ES-I3 (cell line): Measurements from ENCODE around the gene OR2H2.

Experiments used
- H3K36me3 ChIP-seq: 2 replicates; pipeline ENCODE4 v1.6.1; 2013; ENCODE audit warnings: mild to moderate bottlenecking, low read length, control low read depth, moderate library complexity; ENCODE audit not compliant: insufficient read depth
- H3K4me1 ChIP-seq: 2 replicates; pipeline ENCODE4 v1.6.1; 2013; ENCODE audit warnings: mild to moderate bottlenecking, control low read depth, low read length; ENCODE audit not compliant: insufficient read depth
- H3K9ac ChIP-seq: 2 replicates; pipeline ENCODE4 v1.6.1; 2013; ENCODE audit warnings: low read depth, mild to moderate bottlenecking, low read length, moderate library complexity
- H3K9me3 ChIP-seq: 2 replicates; pipeline ENCODE4 v1.6.1; 2013; ENCODE audit warnings: mild to moderate bottlenecking, low read length, moderate library complexity; ENCODE audit not compliant: control insufficient read depth, insufficient read depth

Gene OR2H2

DNA sequence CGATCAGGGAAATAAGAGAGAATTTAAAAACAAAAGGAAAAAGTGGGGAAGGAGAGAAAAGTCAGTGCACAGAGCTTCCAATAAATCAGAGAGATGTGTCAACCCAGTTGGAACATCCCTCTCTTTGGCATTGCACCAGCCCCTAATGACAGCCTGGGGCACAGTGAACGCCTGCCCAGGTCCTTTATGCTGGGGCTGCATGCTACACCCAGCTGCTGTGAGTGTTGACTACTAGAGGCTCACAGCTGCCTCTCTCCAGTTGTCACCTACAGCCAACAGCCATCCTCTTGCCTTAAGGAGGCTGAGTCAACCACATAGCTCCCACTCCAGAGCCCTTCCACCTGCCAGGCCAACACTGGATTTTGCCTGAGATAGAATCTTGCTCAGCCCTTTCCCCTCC is 19.0 kb downstream of the OR2H2 start:
- Histone ChIP-seq H3K9me3 (no peaks in the 10 kb centered on the region), H3K9ac (no peak overlapping the region), H3K36me3 (peaks cover 38% of the 10 kb centered on the region), H3K4me1 (no peaks in the 10 kb centered on the region)

DNA sequence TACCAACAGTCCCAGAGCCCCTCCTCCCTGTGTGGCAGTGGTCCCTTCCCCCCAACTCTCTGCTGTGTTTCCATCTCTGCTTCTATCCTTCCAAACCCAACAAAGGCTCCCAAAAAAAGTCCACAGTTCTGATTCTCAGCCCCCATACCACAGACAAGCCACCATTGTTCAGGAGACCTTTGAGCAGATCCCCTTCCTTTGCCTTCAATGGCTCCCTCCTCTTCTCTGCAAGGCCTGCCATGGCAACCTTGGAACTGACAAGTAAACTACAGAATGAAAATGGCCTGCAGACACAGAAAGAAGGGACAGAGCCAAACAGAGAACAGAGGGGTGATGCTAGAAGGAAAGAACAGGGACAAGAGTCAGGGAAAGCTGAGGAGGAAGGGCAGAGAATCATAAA is 23.2 kb downstream of the OR2H2 start:
- Histone ChIP-seq H3K36me3 (peaks cover 51% of the 10 kb centered on the region), H3K4me1 (no peaks in the 10 kb centered on the region), H3K9me3 (no peaks in the 10 kb centered on the region), H3K9ac (no peak overlapping the region)

DNA sequence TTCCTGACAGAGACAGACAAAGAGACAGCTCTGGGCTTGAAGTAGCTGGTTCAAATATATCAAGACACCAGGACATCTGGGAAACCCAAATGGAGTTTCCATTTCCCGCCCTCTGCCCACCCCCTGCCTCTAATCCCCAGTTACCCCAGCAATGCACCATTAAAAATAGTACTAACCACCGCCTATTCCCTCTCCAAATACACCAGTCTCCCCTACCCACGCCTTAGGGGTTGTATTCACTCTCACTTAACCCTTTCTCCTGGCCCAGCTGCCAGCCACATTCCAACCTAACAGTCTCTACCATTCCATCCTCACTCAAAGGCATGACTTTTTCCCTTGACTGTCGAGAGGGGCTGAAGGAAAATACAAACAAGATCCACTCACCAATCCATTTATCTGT is 25.6 kb downstream of the OR2H2 start:
- no peaks in the 10 kb centered on the region for H3K4me1 ChIP-seq
- H3K36me3 ChIP-seq: peaks cover 54% of the 10 kb centered on the region
- H3K9me3 ChIP-seq: no peaks in the 10 kb centered on the region
- no peak overlapping the region for H3K9ac ChIP-seq

DNA sequence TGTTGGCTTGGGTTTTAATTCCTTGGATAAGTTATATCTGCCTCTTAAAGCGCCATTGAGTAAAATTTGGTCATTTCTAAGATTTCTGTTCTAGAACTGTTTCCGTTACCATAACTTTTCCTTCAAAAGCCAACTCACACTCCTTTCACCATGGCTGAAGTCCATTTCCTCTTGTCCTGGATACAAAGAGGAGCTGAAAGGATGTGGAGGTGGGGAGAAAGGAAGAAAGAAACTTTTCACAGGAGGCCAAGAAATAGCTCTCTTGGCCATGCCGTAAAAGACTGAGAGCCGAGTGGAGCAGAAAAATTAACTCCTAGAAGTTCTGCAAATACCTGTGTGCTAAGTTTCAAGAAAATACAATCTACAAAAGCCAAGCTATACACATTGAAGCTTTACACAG is 26.5 kb downstream of the OR2H2 start:
- Histone ChIP-seq H3K9me3 (no peaks in the 10 kb centered on the region), H3K4me1 (no peaks in the 10 kb centered on the region), H3K9ac (no peak overlapping the region), H3K36me3 (peaks cover 54% of the 10 kb centered on the region)

DNA sequence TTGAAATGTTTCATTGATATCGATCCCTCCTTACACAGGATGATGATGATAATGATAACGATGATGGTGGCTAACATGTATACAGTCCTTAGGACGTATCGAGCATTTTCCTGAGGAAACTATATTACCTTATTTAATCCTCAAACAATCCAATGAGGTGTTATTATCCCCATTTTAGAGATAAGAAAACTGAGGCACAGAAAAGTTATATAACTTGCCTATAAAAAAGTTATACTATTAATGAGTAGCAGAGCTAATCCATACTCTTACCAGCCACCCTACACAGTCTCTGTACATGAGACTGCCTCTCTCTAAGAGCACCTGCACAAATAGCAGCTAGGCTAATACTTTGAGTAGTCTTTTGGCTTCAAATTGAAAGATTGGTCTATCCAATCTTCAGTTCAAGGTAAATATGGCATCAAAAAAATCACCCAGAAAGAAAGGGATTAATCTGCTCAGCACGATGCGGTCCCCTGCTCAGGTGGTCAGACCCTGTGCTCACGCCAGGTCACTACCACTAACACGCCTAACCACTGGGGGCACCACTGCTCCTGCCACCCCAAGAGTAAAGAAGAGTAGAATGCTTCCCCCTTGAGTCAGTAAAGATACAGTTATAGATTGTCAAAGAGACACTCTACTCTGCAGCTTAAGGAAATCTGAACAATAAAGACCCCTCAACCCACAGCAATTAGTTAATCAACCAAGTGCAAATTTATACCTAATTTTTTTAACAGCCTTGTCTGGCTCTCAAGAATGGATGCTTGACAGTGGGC is 33.0 kb downstream of the OR2H2 start:
- Histone ChIP-seq H3K4me1 (0 out of 2 replicates have a peak, but pooled peaks cover 9% of the 10 kb centered on the region), H3K9me3 (no peaks in the 10 kb centered on the region), H3K9ac (no peak overlapping the region), H3K36me3 (peaks cover 52% of the 10 kb centered on the region)

DNA sequence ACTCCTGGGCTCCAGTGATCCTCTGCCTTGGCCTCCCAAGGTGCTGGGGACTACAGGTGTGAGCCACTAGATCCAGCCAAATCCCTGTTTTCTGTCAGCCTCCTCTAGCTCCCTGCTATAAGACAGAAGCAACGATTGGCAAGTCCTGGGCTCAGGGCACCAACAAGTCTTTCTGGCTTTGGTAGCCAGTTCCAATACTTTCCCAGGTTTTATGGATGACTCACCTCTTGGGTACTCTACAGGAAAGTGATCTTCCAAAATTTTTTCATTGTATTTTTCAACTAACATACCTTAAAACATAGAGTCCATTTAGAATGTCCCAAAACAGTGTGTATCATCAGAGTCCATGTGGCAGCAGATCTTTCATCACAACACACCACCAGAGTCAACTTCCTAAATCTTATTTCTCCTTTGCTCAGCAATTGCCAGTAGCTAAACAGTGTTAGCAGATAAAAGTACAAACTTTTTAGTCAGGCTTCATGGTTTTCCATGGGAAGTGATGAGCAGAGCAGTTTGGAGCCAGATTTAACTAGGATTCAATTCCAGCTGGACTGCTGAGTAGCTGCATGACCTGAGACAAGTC is 34.7 kb downstream of the OR2H2 start:
- Histone ChIP-seq H3K4me1 (peaks cover 24% of the 10 kb centered on the region), H3K9ac (no peak overlapping the region), H3K9me3 (no peaks in the 10 kb centered on the region), H3K36me3 (peaks cover 40% of the 10 kb centered on the region)

DNA sequence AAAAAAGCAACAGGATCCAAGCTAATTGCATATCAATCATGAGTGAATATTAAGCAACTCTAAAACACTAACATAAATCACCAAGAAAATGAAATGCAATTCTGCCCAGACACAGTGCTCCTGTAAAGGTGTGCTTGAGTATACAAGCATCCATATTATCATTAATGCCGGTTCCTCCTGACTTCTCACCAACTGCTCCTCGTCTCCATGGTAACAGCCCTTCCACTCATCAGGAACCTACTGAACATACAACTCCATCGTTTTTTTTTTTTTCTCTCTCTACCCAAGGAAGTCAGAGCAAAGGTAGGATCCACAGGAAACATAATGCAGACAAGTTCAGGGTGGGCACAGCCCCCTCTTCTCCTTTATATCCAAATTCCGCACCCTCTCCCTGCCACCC is 35.7 kb downstream of the OR2H2 start:
- Histone ChIP-seq H3K9me3 (no peaks in the 10 kb centered on the region), H3K9ac (no peak overlapping the region), H3K4me1 (peaks cover 34% of the 10 kb centered on the region), H3K36me3 (peaks cover 40% of the 10 kb centered on the region)

DNA sequence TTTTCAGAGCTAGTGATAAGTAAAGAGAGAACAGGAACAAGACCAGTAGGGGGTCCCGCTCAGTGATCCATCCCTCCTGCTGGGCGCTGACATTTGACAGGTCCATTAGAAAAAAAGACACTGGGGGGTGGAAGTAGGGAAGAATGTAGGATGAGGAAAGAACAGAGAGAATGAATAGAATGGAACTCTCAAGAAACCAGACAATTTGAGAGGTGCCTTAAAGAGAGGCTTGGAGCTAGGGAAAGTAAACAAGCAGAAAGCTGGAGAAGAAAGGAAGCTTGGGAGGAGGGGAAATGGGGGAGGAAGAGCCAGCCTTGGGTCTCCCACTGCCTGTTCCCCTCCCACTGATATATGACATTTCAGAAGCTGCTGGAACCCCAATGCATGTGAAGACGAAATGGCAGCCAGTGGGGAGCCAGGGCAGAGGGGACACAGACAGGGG is 39.6 kb downstream of the OR2H2 start:
- peaks cover 47% of the 10 kb centered on the region for H3K4me1 ChIP-seq
- H3K36me3 ChIP-seq: peaks cover 27% of the 10 kb centered on the region
- no peaks in the 10 kb centered on the region for H3K9me3 ChIP-seq
- 0 out of 2 replicates have a peak overlapping the region, but pooled peaks have one; percentile 25 for H3K9ac ChIP-seq

DNA sequence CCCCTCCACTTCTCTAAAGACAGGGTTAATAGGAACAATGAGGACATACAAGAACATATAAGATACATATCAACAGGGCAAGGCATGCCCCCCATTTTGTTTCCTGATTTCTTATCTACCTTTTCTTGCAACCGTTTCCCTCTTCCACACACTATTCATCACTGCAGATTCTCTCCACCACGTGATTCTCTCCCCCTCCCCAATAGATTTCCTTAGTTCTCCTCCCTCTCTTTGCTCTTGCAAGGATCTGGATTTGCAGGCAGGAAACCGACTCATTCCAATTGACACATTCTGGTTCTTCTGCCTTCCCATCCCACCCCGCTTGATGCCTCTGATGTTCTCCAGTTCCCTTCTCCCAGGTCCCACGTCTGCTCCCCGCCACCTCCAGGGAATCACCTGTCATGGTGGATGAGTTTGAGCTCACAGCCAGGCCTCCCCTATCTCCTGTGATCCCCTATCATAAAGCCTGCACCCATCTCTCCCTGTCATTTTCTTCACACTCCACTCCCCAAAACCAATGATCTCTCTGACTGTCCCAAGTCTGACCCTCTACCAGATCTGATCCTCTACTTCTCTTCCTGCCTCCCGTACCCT is 40.5 kb downstream of the OR2H2 start:
- H3K36me3 ChIP-seq: peaks cover 18% of the 10 kb centered on the region
- peaks cover 47% of the 10 kb centered on the region for H3K4me1 ChIP-seq
- no peaks in the 10 kb centered on the region for H3K9me3 ChIP-seq
- H3K9ac ChIP-seq: peak overlapping the region; percentile 82; the same call in 1 of the 2 replicates

DNA sequence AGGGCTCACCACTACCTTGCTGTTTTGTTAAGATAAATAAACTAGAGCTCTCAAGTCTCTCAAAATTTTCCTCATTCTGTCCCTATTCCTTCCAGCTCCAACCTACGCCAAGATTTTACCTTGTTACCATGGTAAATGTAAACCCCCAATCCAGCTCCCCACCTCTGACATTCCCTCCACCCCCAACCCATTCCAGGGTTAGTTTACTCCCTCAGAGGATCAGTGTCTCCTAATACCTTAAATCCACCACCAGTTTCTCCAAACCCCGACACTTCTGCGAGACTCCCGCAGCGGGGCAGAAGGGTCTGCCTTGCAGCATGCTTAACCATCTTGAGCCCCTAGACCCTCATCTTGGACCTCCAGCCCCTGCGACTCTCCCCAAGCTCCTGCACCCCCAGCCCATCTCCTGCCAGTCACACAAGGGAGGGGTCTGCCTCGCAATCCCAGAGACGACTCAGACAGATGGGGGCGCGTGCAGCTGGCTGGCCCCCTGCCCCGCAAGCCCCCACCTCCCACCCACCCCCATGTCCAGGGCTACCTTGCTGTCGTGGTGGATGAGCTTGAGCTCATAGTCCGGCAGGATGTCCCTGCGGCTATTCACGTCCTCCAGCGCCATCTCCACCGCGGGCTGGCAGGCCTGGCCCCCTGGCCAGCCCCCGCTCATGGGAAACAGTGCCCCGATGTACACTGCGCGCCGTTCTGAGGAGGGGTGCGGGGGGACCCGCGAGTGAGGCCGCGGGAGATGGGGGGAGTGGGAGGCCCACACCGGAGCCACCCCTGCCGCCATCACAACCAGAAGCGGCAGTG is 42.2 kb downstream of the OR2H2 start:
- Histone ChIP-seq H3K9me3 (no peaks in the 10 kb centered on the region), H3K4me1 (peaks cover 52% of the 10 kb centered on the region), H3K9ac (peak overlapping the region; percentile 82), H3K36me3 (peaks cover 4% of the 10 kb centered on the region; the same call in 1 of the 2 replicates)

DNA sequence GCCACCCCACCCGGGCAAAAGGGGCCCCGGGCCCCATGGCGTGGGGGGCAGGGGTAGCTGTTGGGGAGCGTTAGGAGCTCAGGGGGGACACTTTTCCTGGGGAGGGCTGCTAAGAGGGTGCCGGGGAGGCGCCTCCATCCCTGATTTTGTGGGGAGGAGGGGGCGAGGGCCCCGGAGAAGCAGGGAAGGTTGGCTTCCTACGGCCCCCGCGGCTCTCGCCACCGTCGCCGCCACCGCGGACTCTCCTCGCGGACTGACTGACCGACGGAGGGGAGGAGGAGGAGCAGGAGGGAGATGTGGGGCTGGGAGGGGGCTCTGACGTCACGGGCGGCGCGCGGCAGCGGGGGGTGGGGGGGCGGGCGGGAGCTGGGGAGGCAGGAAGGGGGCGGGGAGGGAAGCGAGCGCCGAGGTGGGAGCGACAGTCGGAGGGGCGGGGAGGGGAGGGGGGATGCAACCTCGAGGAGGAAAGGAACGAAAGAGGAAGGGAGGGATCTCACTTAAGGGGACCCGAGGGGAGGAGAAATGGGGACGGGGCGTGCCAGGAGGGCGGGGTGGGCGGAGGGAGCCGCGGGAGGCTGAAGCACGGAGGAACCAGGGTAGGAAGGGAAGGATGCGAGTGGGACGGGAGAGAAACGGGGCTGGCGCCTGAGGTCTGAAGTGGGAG is 43.0 kb downstream of the OR2H2 start:
- Histone ChIP-seq H3K36me3 (no peaks in the 10 kb centered on the region), H3K9me3 (no peaks in the 10 kb centered on the region), H3K9ac (peak overlapping the region; percentile 82), H3K4me1 (peaks cover 45% of the 10 kb centered on the region)

DNA sequence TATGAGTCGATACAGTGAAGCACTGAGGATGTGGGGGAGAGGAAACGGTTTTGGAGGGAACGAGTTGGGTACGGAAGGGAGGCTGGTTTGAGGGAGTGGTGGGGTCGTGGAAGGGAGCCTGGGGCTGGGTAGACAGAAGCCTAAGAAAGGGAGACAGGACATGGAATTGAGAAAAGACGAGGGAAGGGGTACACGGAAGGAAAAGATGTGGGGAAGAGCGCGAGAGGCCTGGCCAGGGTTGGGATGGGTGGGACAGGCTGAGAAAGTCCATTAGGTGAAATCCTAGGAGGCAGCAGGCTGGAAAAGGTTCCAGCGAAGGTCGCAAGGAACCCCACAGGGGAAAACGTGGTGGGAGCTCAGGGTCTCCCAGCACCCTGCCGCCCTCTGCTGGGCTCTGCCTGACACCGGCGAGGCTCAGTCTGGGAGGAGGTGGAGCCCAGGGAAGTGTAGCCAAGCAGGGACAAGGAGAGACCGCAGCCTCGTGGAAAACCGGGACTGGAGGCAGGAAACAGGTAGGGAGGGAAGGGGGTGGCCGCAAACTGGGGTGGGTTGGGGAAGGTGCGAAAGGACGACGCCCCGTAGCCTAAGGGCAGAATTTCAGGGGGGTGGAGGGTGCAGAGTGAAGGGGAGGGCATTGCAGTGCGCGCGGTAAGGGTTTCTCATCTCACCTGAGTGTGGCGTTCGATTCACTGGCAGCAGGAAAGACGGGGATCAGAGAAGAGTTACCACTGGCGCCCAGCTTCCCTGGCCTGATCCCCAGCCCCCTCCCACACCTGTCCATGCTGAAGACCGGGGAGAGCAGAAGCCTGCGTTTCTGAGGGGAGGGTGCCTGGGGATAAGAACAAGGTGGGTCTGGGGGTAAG is 43.7 kb downstream of the OR2H2 start:
- H3K9ac ChIP-seq: peak overlapping the region; percentile 80
- H3K4me1 ChIP-seq: peaks cover 38% of the 10 kb centered on the region

DNA sequence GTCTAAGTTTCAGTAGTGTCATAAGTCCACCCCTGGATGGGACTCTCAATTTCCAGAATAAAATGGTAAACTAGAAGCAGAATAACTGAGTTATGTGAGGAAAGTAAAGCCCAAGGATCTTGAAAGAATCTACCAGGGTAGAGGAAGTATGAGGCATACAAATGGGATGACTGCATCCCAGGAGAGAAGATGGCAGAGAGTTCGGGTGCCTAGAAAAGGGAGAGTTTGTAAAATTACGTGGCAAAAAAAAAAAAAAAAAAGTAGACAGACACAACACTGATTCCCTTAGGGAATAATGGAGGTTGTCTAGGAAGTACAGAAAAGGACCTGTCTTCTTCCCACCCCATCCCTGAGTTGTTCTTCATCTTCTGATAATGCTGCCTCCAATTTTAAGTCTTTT is 44.6 kb downstream of the OR2H2 start:
- Histone ChIP-seq H3K4me1 (peaks cover 33% of the 10 kb centered on the region), H3K9ac (peak overlapping the region; percentile 80; the same call in 1 of the 2 replicates), H3K9me3 (no peaks in the 10 kb centered on the region), H3K36me3 (no peaks in the 10 kb centered on the region)

More for the DNA sequence above, 43.7 kb downstream of the OR2H2 start:
- Histone ChIP-seq H3K36me3 (no peaks in the 10 kb centered on the region), H3K9me3 (no peaks in the 10 kb centered on the region)
